Ramos (cell line): ENCODE data around the gene DBN1.

Experiments
- in situ Hi-C: fragments of 300-500 bp; cut with MboI; formaldehyde crosslinking; loops from one replicate; pipeline ENCODE4 v1.14.3; 2022; ENCODE audit warnings: low sequenced_read_pairs; ENCODE audit not compliant: unreplicated experiment

Gene DBN1

DNA sequence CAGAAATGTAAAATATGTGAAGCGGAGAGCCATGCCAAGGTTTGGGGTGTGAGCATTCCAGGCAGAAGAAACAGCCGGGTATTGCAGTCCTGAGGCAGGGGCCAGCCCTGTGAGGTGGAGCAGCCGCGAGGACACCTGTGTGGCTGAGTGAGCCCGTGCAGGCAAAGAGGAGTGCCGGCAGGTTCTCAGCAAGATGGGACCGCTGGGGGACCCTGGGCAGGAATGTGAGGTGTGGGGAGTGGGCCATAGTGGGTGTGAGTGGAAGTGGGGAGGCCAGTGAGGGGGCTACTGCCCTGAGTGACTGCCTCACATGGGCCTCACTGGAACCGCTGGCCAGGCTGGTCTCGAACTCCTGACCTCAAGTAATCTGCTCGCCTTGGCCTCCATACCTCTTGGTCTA is 35.0 kb downstream of the DBN1 start:
- in situ Hi-C loops = no loop called here

- in situ Hi-C loops = no loop called here
Observed at GRCh38 chr5:177437623-177438022, 35.8 kb downstream of the DBN1 start.

DNA sequence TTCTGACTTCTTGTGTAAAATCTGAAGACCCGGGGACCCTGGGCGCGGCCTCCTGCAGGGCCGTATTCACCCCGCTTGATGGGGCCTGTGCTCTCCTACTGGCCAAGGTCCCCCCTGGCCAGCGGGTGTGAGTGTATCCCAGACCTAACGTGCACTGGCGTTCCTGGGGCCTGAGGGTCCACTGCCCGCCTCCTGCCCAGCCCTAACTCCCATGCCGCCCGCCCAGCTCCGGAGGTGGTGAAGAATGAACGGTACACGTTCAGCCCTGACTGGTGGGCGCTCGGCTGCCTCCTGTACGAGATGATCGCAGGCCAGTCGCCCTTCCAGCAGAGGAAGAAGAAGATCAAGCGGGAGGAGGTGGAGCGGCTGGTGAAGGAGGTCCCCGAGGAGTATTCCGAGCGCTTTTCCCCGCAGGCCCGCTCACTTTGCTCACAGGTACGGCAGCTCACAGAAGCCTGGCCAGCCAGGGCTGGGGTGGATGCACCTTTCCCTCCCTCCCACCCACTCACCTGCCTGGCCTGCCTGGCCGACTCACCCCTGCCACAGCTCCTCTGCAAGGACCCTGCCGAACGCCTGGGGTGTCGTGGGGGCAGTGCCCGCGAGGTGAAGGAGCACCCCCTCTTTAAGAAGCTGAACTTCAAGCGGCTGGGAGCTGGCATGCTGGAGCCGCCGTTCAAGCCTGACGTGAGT is 37.4 kb downstream of the DBN1 start:
- in situ Hi-C loops = no loop called here

DNA sequence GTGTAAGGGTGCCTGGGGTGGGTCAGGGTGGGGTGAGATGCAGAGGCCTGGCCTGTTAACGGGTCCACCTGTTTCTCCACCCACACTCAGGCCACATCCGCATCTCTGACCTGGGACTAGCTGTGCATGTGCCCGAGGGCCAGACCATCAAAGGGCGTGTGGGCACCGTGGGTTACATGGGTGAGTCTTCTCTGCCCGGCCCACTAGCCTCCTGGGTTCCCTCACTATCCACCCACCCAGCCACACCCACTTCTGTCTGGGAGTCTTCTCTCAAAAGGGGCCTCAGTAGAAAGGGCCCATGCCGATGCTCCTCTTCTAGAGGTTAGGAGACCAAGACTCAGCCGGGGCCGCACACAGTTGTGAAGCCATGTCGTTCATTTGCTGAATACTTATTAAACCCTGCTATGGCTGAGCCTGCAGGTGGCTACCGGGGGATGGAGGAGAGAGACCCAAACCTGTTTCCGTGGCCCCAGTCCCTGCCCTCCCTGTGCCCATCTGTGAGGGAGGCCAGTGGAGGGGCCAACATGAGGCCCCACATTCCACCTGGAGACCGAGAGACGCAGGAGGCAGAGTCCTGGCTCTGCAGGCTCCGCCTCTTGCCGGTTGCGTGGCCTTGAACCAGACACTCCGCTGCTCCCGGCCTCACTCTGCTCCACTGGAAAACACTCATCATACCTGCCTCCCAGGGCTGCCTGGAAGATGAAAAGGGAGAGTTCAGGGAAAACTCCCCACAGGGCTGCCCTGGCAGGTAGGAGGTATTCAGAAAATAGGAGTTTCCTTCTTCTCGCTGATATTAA is 38.3 kb downstream of the DBN1 start:
- in situ Hi-C loops = no loop called here

DNA sequence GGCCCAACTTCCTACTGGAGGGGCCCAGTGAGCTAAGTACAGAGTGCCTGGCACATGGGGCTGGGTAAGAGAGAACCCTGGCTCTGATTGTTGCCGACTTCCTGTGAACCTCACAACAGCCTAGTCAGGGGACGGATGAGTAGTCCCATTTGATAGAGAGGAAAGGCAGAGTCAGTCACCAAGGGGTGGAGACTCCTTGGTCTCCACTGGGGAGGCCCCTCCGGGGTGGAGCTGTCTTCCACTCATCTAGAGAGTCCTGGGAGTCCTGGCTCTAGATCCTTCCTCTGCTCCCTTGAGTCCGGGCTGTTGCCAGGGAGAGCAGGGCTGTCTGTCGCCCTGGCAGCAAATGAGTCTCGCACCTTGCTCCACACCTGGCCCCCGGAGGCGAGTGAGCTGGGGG is 39.0 kb downstream of the DBN1 start:
- in situ Hi-C loops = no loop called here

DNA sequence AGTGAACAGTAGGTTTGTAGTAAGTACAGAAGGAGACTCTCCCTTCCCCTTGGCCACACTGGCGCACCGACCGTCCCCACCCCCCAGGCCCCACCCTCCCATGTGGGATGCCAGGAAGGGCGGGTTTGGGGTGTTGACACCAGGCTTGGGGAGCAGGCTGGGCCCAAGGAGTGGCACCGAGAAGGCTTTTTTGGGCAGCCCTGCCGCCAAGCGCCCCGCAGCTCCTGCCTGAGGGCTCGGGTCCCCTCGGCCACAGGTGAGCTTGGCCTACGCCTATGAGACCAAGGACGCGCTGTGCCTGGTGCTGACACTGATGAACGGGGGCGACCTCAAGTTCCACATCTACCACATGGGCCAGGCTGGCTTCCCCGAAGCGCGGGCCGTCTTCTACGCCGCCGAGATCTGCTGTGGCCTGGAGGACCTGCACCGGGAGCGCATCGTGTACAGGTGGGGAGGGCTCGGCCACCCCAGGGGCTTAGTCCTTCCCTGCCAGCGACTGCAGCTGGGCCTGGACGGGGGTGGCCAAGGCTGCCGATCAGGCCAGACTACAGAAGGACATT is 39.7 kb downstream of the DBN1 start:
- in situ Hi-C loops = no loop called here

- in situ Hi-C loops = no loop called here
Observed at GRCh38 chr5:177432839-177433657, 40.4 kb downstream of the DBN1 start.

DNA sequence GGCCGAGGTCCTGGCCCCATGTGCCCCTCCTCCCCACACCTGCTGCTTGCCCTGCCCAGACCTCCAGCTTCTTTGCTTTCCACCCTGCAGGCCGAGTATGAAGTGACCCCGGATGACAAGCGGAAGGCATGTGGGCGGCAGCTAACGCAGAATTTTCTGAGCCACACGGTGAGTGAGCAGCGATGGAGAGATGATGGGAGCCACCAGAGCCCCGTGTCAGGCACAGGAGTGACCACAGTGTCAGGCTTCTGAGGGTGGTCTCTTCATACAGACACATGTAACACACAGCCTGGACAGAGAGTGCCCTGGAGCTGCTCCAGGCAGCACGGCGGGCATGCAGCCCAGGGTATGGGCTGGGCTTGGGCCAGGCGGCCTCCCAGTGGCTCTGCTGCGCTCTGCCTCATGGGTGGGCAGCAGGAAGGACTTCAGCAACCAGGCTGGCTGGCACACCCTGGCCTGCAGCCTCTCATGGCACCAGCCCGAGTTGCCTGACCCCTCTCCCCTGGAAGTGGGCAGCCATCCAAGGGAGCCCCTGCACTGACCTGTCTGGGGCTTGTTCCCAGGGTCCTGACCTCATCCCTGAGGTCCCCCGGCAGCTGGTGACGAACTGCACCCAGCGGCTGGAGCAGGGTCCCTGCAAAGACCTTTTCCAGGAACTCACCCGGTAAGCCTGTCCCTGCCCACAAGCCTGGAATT is 41.1 kb downstream of the DBN1 start:
- in situ Hi-C loops = no loop called here

- in situ Hi-C loops = no loop called here
Observed at GRCh38 chr5:177431317-177432142, 41.9 kb downstream of the DBN1 start.

DNA sequence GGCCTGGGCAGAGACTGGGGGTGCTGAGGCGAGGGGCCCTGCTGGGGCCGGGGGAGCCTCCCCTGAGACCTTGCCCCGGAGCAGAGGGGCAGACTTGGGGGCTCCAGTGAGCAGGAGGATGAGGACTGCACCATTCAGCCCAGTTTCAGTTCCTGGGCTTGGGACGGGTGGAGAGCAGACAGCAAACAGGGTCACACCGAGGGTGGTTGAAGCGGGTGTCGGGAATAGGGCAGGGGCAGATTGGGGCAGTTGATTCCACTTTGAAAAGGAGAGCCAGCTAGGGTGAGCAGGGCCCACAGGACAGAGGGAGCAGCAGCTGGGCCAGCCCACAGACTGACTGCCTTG is 42.5 kb downstream of the DBN1 start:
- in situ Hi-C loops = no loop called here

- in situ Hi-C loops = no loop called here
Observed at GRCh38 chr5:177430140-177430951, 43.1 kb downstream of the DBN1 start.

DNA sequence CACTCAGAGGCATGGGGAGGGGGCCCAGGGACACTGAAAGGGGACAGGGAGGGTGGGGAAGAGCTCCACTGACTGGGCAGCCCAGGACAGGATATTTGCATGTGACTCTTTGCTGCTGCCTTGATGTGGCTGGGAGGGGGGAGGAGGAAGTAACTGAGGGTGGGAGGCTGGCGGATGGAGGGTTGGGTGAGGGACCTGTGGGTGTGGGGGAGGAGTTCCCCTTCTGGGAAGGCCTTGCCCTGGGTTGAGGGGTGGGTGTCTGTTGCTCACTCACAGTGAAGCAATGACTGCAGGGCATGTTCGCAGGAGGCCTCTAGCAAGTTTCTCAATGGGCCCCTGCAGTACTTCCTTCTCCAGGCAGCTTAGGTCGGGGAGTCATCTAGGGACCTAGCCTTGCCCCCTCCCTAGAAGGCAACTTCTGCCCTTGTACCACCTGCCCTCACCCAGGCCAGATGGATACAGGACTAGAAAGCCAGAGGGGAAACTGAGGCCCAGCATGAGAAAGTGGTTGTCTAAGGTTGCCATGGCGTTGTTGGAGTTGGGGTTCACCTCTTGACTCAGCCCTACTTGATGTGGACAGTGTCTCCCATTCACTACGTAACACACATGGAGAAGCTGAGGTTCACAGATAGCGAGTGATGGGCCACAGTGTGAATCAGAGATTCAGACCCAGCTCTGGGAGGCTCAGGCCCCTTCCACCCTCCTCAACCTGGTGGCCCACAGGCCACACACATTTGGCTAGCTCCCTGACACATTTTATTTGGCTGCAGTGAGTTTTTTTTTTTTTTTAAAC is 44.0 kb downstream of the DBN1 start:
- in situ Hi-C loops = no loop called here

GRCh38 chr5:177428574-177429217 is 44.7 kb downstream of the DBN1 start:
- in situ Hi-C loops = no loop called here

DNA sequence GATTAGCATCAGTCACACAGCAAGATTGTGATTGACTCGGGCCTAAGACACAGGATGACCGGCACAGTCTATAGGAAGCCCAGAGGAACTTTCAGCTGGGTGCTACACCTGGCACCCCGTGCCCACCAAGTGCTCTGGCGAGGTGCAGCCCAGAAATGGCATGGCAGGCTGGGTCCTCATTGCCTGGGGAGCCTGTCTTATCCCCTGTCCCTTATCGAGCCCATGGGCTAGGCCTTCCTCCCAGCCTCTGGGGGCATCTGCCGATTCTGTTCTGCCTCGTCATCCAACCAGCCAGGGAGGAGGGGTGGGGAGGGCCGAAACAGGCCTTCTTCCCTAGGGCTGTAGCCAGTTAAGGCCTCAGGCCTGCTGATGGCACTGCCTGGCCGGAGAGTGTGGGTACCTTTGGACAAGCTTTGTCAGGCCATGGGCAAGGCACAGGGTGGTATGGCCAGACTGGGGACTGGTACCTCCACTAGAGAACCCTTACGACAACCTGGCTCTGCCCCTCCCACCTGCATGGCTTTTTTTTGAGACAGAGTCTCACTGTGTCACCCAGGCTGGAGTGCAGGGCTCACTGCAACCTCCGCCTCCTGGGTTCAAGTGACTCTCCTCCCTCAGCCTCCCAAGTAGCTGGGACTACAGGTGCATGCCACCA is 45.4 kb downstream of the DBN1 start:
- in situ Hi-C loops = no loop called here

- in situ Hi-C loops = no loop called here
Observed at GRCh38 chr5:177427211-177427822, 46.1 kb downstream of the DBN1 start.

DNA sequence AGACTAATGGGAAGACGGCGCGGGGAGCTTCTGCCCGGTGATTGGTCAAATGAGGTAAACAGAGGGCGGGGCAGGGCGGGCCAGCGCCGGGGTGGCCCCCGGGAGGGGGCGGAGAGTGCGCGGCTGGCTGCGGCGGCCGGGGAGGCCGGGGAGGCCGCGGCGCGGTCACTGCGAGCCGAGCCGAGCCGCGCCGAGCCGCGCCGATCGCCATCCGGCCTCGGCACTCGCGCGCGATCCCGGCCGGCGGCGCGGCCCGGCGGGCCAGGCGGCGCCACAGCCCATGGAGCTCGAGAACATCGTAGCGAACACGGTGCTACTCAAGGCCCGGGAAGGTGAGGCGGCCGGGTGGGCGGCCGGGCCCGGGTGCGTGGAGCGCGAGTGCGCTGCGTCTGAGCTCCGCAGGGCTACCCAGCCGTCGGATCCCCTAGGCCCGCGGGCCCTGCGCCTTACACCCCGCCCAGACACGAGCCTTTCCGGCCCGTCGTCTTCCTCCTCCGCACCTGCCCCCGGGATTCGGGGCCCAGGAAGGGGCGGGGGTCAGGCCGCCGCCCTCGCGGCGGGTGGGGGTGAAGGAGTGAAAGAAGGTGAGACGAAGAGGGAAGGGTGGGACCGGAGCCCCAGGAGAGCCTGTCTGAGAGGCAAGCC is 46.7 kb downstream of the DBN1 start, which contains the start of gene GRK6:
GRK6 (plus strand) TSS at position 111 of the 645 bp plus-strand sequence; CDS start at position 281, 170 bp downstream.
- in situ Hi-C loops = no loop called here
